Gastroesophageal sphincter (tissue), 4 donors: ENCODE results near the gene ITGB8. TPM values are rescaled to one million over a fixed set of nuclear protein-coding genes. Genes with fewer than 3 reads are reported as not detected.

Source experiments
- ATAC-seq: fragments of 150-250 bp; one replicate; pipeline ENCODE4 v1.9.1; 2016; ENCODE audit warnings: mild to moderate bottlenecking, moderate library complexity
- H3K27ac ChIP-seq, 4 donors: fragments of 200-600 bp; sonication (generic) in 3 of 4; 1 replicate in 3 of 4; 2 replicates in 1 of 4; pipeline ENCODE4 v1.5.1; 2016 to 2019
- H3K27me3 ChIP-seq: fragments of 200-600 bp; sonication (generic); one replicate; pipeline ENCODE4 v1.5.1; 2019
- H3K36me3 ChIP-seq, 2 donors: fragments of 200-600 bp; sonication (generic); one replicate each; pipeline ENCODE4 v1.5.1; 2019; ENCODE audit warnings: control low read depth in 1 of 2
- H3K4me1 ChIP-seq, 3 donors: fragments of 200-600 bp; sonication (generic); 1 replicate in 2 of 3; 2 replicates in 1 of 3; pipeline ENCODE4 v1.5.1; 2016 to 2019; ENCODE audit warnings: control low read depth in 2 of 3
- H3K4me3 ChIP-seq, 2 donors: fragments of 200-600 bp; sonication (generic); one replicate each; pipeline ENCODE4 v1.5.1; 2019; ENCODE audit warnings: mild to moderate bottlenecking in 1 of 2, moderate library complexity in 1 of 2
- H3K9me3 ChIP-seq, 3 donors: fragments of 200-600 bp; sonication (generic); one replicate each; pipeline ENCODE4 v1.5.1; 2017 to 2019; ENCODE audit warnings: control low read depth in 2 of 3
- CTCF ChIP-seq, 4 experiments: fragments of 200-600 bp in 2 of 4; fragments of 450-650 bp in 2 of 4; sonication (generic) in 1 of 4; IDR thresholded peaks; one replicate each; pipeline ENCODE4 v1.5.1; 2017 to 2019; ENCODE audit warnings: antibody characterized with exemption in 4 of 4, mild to moderate bottlenecking in 2 of 4, moderate library complexity in 2 of 4
- EP300 ChIP-seq: sonication (generic); formaldehyde crosslinking; IDR thresholded peaks from one replicate; pipeline ENCODE4 v1.6.1; 2017; ENCODE audit warnings: antibody characterized with exemption, mild to moderate bottlenecking
- POLR2A ChIP-seq, 2 donors: fragments of 450-650 bp; IDR thresholded peaks; one replicate each; pipeline ENCODE4 v1.6.1; 2017; ENCODE audit warnings: antibody characterized with exemption in 2 of 2, mild to moderate bottlenecking in 2 of 2, moderate library complexity in 1 of 2
- POLR2AphosphoS5 ChIP-seq: sonication (generic); formaldehyde crosslinking; IDR thresholded peaks from one replicate; pipeline ENCODE4 v1.6.1; 2017; ENCODE audit warnings: antibody characterized with exemption
- WGBS, 2 donors: methylation state at CpG; one replicate each; pipeline ENCODE4 v1.1.5; 2018; ENCODE audit warnings: low coverage in 1 of 2; 5-methylcytosine and 5-hydroxymethylcytosine counted together
- total RNA-seq, 4 donors: library from RNA; depleted of rRNA; stranded (reverse); fragments of >200 nt; gene quantifications; one replicate each; pipeline ENCODE4 v1.1.0, GENCODE V29; 2016

The ITGB8 gene
- total RNA-seq, 4 donors from 2014 or later, result 16.2 to 34.2 (median 27.1) TPM

- peak overlapping the region in 2 of 4 donors; percentile 17 to 36 for H3K27ac ChIP-seq
- no peaks in the 10 kb centered on the region for H3K9me3 ChIP-seq
- ATAC-seq, result no peak
- 37 to 62% methylated on average over 4 of the region's 4 CpGs for WGBS, 2 donors
- no peak overlapping the region for H3K4me3 ChIP-seq
- TF ChIP-seq EP300 (no peak), POLR2A (IDR thresholded peaks at IDR 0.05) (no peak), POLR2AphosphoS5 (no peak), CTCF (IDR thresholded peaks at IDR 0.05) (peak in 3 of 4 experiments; percentile 20 to 43 (median 23))
- H3K36me3 ChIP-seq, result no peaks in the 10 kb centered on the region
- no peaks in the 10 kb centered on the region for H3K27me3 ChIP-seq
- peaks cover 6 to 42% (median 10%) of the 10 kb centered on the region in 3 donors for H3K4me1 ChIP-seq
Measured at GRCh38 chr7:20402747-20403230, 72.1 kb downstream of the ITGB8 start.

DNA sequence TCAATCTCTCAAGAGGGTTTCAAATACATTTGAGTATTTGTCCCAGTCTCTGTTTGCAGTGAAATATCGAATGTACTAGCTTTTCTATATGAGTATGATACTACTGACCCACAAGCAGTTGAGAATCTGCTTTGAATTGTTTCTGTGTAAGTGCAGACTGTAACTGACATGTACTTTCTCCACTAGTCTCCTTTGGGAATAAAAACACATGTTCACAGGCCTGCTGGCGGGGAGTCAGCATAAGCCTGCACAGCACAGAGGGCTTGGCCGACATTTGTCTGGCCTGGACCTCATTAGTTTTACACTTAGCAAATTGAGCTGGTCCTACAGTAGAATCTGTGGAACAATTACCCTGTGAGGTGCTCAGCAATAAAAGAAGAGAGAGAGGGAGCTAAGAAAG, 72.6 kb downstream of the ITGB8 start:
- ATAC-seq, result peak; percentile 48
- Histone ChIP-seq H3K27ac (no peak overlapping the region), H3K27me3 (no peaks in the 10 kb centered on the region), H3K36me3 (no peaks in the 10 kb centered on the region), H3K9me3 (no peaks in the 10 kb centered on the region), H3K4me1 (peaks cover 8 to 47% (median 15%) of the 10 kb centered on the region in 3 donors), H3K4me3 (no peak overlapping the region)
- WGBS, 2 donors, result 43 to 47% methylated on average over 1 to 3 of the region's 3 CpGs
- TF ChIP-seq EP300 (no peak), POLR2AphosphoS5 (no peak), POLR2A (IDR thresholded peaks at IDR 0.05) (no peak), CTCF (IDR thresholded peaks at IDR 0.05) (no peak)

DNA sequence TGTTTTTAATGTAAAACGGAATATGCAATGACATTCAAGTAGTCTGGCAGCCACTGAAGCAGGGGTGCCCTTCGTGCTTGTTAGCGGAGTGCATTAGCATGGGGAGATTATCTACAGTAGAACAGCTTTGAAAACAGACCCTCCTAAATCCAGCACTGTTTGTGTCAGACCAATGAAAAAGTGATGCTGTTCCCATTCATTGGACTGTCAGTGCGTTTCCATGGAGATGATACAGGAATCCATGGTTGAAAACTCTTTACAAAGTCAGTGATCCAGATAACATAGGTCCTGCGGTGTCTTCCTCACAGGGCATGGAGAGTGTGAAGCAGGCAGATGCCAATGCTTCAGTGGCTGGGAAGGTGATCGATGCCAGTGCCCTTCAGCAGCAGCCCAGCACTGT, 73.6 kb downstream of the ITGB8 start:
- WGBS, 2 donors, result 88 to 97% methylated on average over 4 to 6 of the region's 6 CpGs
- Histone ChIP-seq H3K4me3 (no peak overlapping the region), H3K27ac (no peak overlapping the region), H3K36me3 (no peaks in the 10 kb centered on the region), H3K9me3 (no peaks in the 10 kb centered on the region), H3K27me3 (no peaks in the 10 kb centered on the region), H3K4me1 (peaks cover 14 to 57% (median 17%) of the 10 kb centered on the region in 3 donors)
- no peak for TF ChIP-seq CTCF (IDR thresholded peaks at IDR 0.05)
- no peak for TF ChIP-seq POLR2A (IDR thresholded peaks at IDR 0.05)
- TF ChIP-seq POLR2AphosphoS5, result no peak
- no peak for TF ChIP-seq EP300
- no peak for ATAC-seq

DNA sequence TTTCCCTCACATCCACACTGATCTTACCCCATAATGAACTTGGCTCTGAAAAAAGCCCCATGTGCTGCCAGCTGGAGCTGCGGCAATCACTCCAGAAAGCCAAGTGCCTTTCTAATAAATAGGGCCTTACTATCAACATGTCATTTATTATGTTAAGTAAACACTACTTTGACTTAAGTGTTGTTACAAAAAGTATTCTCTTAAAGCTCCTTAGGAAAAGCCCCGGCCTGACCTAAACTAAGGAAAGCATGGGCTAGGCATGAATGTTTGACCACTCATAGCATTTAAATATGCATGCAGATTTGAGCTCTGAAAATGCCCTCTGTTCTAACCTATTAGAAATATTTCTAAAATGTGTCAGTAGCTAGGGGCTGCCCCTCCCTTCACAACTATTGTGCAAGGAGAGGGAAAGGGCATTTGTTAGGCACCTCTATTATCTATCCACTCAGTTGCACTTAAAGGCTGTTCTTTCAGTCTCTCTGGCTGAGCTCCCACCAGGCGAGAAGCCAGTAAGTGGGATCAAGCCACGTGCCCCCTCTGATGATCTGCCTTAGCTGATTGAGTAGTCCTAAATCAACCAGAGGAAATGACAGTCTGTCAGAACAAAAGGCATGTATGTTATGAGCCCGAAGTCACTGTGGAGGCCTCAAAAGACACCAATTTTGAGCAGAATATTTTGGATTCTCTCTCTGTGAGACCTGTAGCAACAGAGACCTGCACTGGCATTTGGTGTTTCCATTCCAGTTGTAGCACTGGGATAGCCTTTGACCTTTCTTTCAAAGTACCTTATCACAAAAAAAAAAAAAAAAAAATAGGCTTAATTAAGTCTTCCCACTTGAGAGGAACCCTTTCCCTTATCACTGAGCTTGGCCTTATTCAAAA, 77.1 kb downstream of the ITGB8 start:
- Histone ChIP-seq H3K36me3 (no peaks in the 10 kb centered on the region), H3K27ac (peak overlapping the region; percentile 51 to 55 (median 54)), H3K27me3 (no peaks in the 10 kb centered on the region), H3K9me3 (no peaks in the 10 kb centered on the region), H3K4me1 (peaks cover 13 to 49% (median 14%) of the 10 kb centered on the region in 3 donors), H3K4me3 (no peak overlapping the region)
- 6 to 8% methylated on average over 3 of the region's 5 CpGs for WGBS, 2 donors
- TF ChIP-seq EP300 (no peak), POLR2A (IDR thresholded peaks at IDR 0.05) (no peak), POLR2AphosphoS5 (peak; percentile 87), CTCF (IDR thresholded peaks at IDR 0.05) (no peak)
- ATAC-seq, result peak; percentile 62
